ENCODE measurements around the gene ZNF362. TPM values are rescaled to one million over a fixed set of nuclear protein-coding genes. Genes with fewer than 3 reads are reported as not detected.
A peak's percentile ranks its signal among the peaks of the same experiment; 100 is the strongest.

ZNF362 gene
- total and polyA plus RNA-seq, 4 donors: 2.3 to 6.3 (median 5.4) TPM

- no peak for TF ChIP-seq CTCF (IDR thresholded peaks at IDR 0.05; ENCODE audit: low read depth, low read length, missing input control)
- no peak for TF ChIP-seq EGR1 (IDR thresholded peaks at IDR 0.05; ENCODE audit: low read depth in 2 of 2)
Measured at GRCh38 chr1:33305016-33305415, 48.7 kb downstream of the ZNF362 start (continued).

- TF ChIP-seq HNF4G (IDR thresholded peaks at IDR 0.05): no peak
- TF ChIP-seq EGR1 (IDR thresholded peaks at IDR 0.05; ENCODE audit: low read depth in 2 of 2): no peak
- TF ChIP-seq ATF3 (IDR thresholded peaks at IDR 0.05): no peak
- no peak for TF ChIP-seq YY1 (IDR thresholded peaks at IDR 0.05)
- no peak for TF ChIP-seq SP1 (IDR thresholded peaks at IDR 0.05)
- TF ChIP-seq ZBTB33 (IDR thresholded peaks at IDR 0.05): no peak
- TF ChIP-seq TAF1 (conservative IDR thresholded peaks at IDR 0.05): no peak
- TF ChIP-seq NR2F2 (IDR thresholded peaks at IDR 0.05): no peak
- WGBS: 71% methylated on average over 20 of the region's 20 CpGs
- Histone ChIP-seq H3K9ac (ENCODE audit: low read depth in 1 of 2, low read length in 2 of 2) (no peak overlapping the region), H3K4me1 (ENCODE audit: control insufficient read depth in 4 of 4, insufficient read depth in 4 of 4, low read length in 3 of 4) (peaks cover 0 to 6% (median 3%) of the 10 kb centered on the region in 4 donors), H3K27me3 (ENCODE audit: control insufficient read depth in 4 of 4, insufficient read depth in 4 of 4, low read length in 3 of 4) (no peaks in the 10 kb centered on the region), H3K36me3 (ENCODE audit: control insufficient read depth in 4 of 4, insufficient read depth in 3 of 4, low read depth in 1 of 4, low read length in 3 of 4) (no peaks in the 10 kb centered on the region), H3K9me3 (ENCODE audit: control insufficient read depth in 4 of 4, low read length in 3 of 4) (no peaks in the 10 kb centered on the region), H3K27ac (ENCODE audit: low read depth in 1 of 2, low read length in 2 of 2) (no peak overlapping the region), H3K4me3 (ENCODE audit: low read depth in 1 of 3, low read length in 3 of 3) (peak overlapping the region in 1 of 3 donors; percentile 31)
- no peak for DNase-seq (ENCODE audit: low spot score)
Measured at GRCh38 chr1:33305816-33306652, 49.7 kb downstream of the ZNF362 start.

GRCh38 chr1:33306653-33307493 is 50.6 kb downstream of the ZNF362 start:
- no peaks in the 10 kb centered on the region for H3K27me3 ChIP-seq (ENCODE audit: control insufficient read depth in 4 of 4, insufficient read depth in 4 of 4, low read length in 3 of 4)
- no peak for DNase-seq (ENCODE audit: low spot score)
- H3K4me1 ChIP-seq (ENCODE audit: control insufficient read depth in 4 of 4, insufficient read depth in 4 of 4, low read length in 3 of 4): peaks cover 0 to 6% (median 3%) of the 10 kb centered on the region in 4 donors
- no peak overlapping the region for H3K27ac ChIP-seq (ENCODE audit: low read depth in 1 of 2, low read length in 2 of 2)
- no peaks in the 10 kb centered on the region for H3K36me3 ChIP-seq (ENCODE audit: control insufficient read depth in 4 of 4, insufficient read depth in 3 of 4, low read depth in 1 of 4, low read length in 3 of 4)
- no peak overlapping the region for H3K9ac ChIP-seq (ENCODE audit: low read depth in 1 of 2, low read length in 2 of 2)
- 24% methylated on average over 113 of the region's 113 CpGs for WGBS
- H3K9me3 ChIP-seq (ENCODE audit: control insufficient read depth in 4 of 4, low read length in 3 of 4): no peaks in the 10 kb centered on the region
- peak overlapping the region in 1 of 3 donors; percentile 31 for H3K4me3 ChIP-seq (ENCODE audit: low read depth in 1 of 3, low read length in 3 of 3)
- no peak for TF ChIP-seq RXRA (IDR thresholded peaks at IDR 0.05)
- no peak for TF ChIP-seq MAX (IDR thresholded peaks at IDR 0.05)
- no peak for TF ChIP-seq FOXA2 (IDR thresholded peaks at IDR 0.05)
- TF ChIP-seq FOXA1 (IDR thresholded peaks at IDR 0.05): no peak
- TF ChIP-seq SP1 (IDR thresholded peaks at IDR 0.05): no peak
- no peak for TF ChIP-seq HNF4G (IDR thresholded peaks at IDR 0.05)
- TF ChIP-seq JUND (IDR thresholded peaks at IDR 0.05): no peak
- TF ChIP-seq NR2F2 (IDR thresholded peaks at IDR 0.05): no peak
- no peak for TF ChIP-seq REST (IDR thresholded peaks at IDR 0.05)
- TF ChIP-seq YY1 (IDR thresholded peaks at IDR 0.05): no peak
- TF ChIP-seq GABPA (IDR thresholded peaks at IDR 0.05 in 1 of 2, conservative IDR thresholded peaks at IDR 0.05 in 1 of 2): no peak
- no peak for TF ChIP-seq HNF4A (conservative IDR thresholded peaks at IDR 0.05)
- TF ChIP-seq EGR1 (IDR thresholded peaks at IDR 0.05; ENCODE audit: low read depth in 2 of 2): no peak
- no peak for TF ChIP-seq CTCF (IDR thresholded peaks at IDR 0.05; ENCODE audit: low read depth, low read length, missing input control)

Data from liver (tissue), 9 donors.